K562 (cell line): Measurements from ENCODE around the gene MPPED1. TPM values are rescaled to one million over a fixed set of nuclear protein-coding genes. Genes with fewer than 3 reads are reported as not detected.

ENCODE experiments used
- ATAC-seq: fragments of 200-7000 bp; cut with Tn5 transposase; 3 replicates; pipeline ENCODE4 v1.9.1; 2020; ENCODE audit warnings: moderate library complexity
- BruUV-seq: library from RNA; stranded (reverse); fragments of 400-500 nt; replicated peaks from 2 replicates; lab custom pipeline; 2021; lab: Mats Ljungman, UMichigan
- CTCF ChIA-PET: fragments of 300-600 bp; formaldehyde crosslinking; extraction: SDS; loops from one replicate; lab custom pipeline; 2021; ENCODE audit warnings: low intra/inter-chr PET ratio; lab: Yijun Ruan, JAX
- POLR2A ChIA-PET: fragments of 300-600, 350-650 bp; sonication (Branson Sonifier 250); formaldehyde crosslinking; extraction: SDS; loops from one replicate; lab custom pipeline; 2021; ENCODE audit warnings: antibody characterized with exemption, inconsistent platforms; lab: Yijun Ruan, JAX
- DNase-seq, 4 experiments: peaks; one replicate each; pipeline versions ENCODE4 v3.0.0 to v3.0.0-alpha.2; 2011 to 2018; ENCODE audit warnings: low spot score in 3 of 4, mixed read lengths in 3 of 4; ENCODE audit errors: extremely low read depth in 1 of 4
- FAIRE-seq: peaks from 2 replicates; lab custom pipeline; 2011; peaks lifted over from hg19 to GRCh38; lab: Jason Lieb, UNC
- H2AFZ ChIP-seq: 2 replicates; pipeline ENCODE4 v1.6.0; 2011; ENCODE audit warnings: low read depth, low read length, control low read depth, inconsistent platforms
- H3K27ac ChIP-seq: fragments of 200-600 bp; 3 replicates; pipeline ENCODE4 v1.8.0; 2011; ENCODE audit warnings: low read depth, mild to moderate bottlenecking, control low read depth, inconsistent platforms, low read length, moderate library complexity, mixed read lengths; ENCODE audit errors: extremely low read depth
- H3K27me3 ChIP-seq, 2 experiments: fragments of 300-600 bp in 1 of 2; 2 replicates in 1 of 2; 3 replicates in 1 of 2; pipeline versions ENCODE4 v1.6.0 to v1.8.0; 2011; ENCODE audit warnings: inconsistent platforms in 2 of 2, low read length in 2 of 2, mild to moderate bottlenecking in 1 of 2, mixed read lengths in 1 of 2, moderate library complexity in 1 of 2; ENCODE audit not compliant: control insufficient read depth in 2 of 2, insufficient read depth in 2 of 2
- H3K36me3 ChIP-seq: fragments of 300-600 bp; 3 replicates; pipeline ENCODE4 v1.8.0; 2011; ENCODE audit warnings: mild to moderate bottlenecking, low read length, inconsistent platforms; ENCODE audit not compliant: control insufficient read depth, insufficient read depth
- H3K4me1 ChIP-seq, 2 experiments: fragments of 200-600 bp in 1 of 2; replicated peaks in 1 of 2; 2 replicates in 1 of 2; 3 replicates in 1 of 2; pipeline versions ENCODE4 v1.5.1 to v1.8.0; 2011; ENCODE audit warnings: inconsistent platforms in 2 of 2, low read length in 2 of 2, mild to moderate bottlenecking in 1 of 2, mixed read lengths in 1 of 2, moderate library complexity in 1 of 2; ENCODE audit not compliant: control insufficient read depth in 2 of 2, insufficient read depth in 2 of 2
- H3K4me2 ChIP-seq: 2 replicates; pipeline ENCODE4 v1.6.1; 2011; ENCODE audit warnings: low read length, control low read depth, inconsistent platforms, mixed read lengths; ENCODE audit not compliant: insufficient read depth
- H3K4me3 ChIP-seq: fragments of 200-600 bp; sonication (generic), shearing (Covaris generic); 2 replicates; pipeline ENCODE4 v1.5.1; 2016; ENCODE audit warnings: control low read depth, inconsistent platforms
- H3K79me2 ChIP-seq: fragments of 200-600 bp; 3 replicates; pipeline ENCODE4 v1.8.0; 2011; ENCODE audit warnings: low read length, inconsistent platforms; ENCODE audit not compliant: control insufficient read depth, insufficient read depth
- H3K9ac ChIP-seq, 2 experiments: 2 replicates each; pipeline versions ENCODE4 v1.6.0 to v1.6.1; 2011; ENCODE audit warnings: low read depth in 2 of 2, low read length in 2 of 2, control low read depth in 1 of 2, inconsistent platforms in 1 of 2, mild to moderate bottlenecking in 1 of 2, mixed read lengths in 1 of 2; ENCODE audit not compliant: insufficient read depth in 1 of 2
- H3K9me1 ChIP-seq: one replicate; pipeline ENCODE4 v1.6.0; 2011; ENCODE audit warnings: inconsistent platforms, mild to moderate bottlenecking, low read length, moderate library complexity; ENCODE audit not compliant: control insufficient read depth, insufficient read depth
- H3K9me3 ChIP-seq: replicated peaks from 2 replicates; pipeline ENCODE4 v1.5.1; 2011; ENCODE audit warnings: low read depth, low read length, inconsistent platforms; ENCODE audit not compliant: control insufficient read depth, insufficient read depth
- H4K20me1 ChIP-seq: replicated peaks from 2 replicates; pipeline ENCODE4 v1.6.1; 2011; ENCODE audit warnings: low read length, inconsistent platforms, mixed read lengths; ENCODE audit not compliant: control insufficient read depth, insufficient read depth
- BRD4 ChIP-seq: fragments of 200-600 bp; sonication (generic); IDR thresholded peaks from 2 replicates; pipeline ENCODE4 v1.6.1; 2017; ENCODE audit warnings: inconsistent platforms
- EWSR1 ChIP-seq: fragments of 450-650 bp; IDR thresholded peaks from 2 replicates; pipeline ENCODE4 v1.6.1; 2018; ENCODE audit warnings: borderline replicate concordance, mild to moderate bottlenecking, low read depth, moderate library complexity; ENCODE audit not compliant: partially characterized antibody
- FOXK1 ChIP-seq: sonication (generic); formaldehyde crosslinking; IDR thresholded peaks from 2 replicates; pipeline ENCODE4 v1.8.0; 2022; ENCODE audit warnings: missing genetic modification reagents, mild to moderate bottlenecking, borderline replicate concordance
- FUS ChIP-seq: fragments of 200-400 bp; formaldehyde crosslinking; optimal IDR thresholded peaks from 2 replicates; pipeline ENCODE3; 2017; ENCODE audit warnings: low read depth, low read length
- HDGF ChIP-seq: fragments of 450-650 bp; IDR thresholded peaks from 2 replicates; pipeline ENCODE4 v1.6.1; 2016
- JUN ChIP-seq, 2 experiments: sonication (generic) in 1 of 2; formaldehyde crosslinking in 1 of 2; IDR thresholded peaks; 2 replicates each; pipeline versions ENCODE4 v1.6.1 to v1.8.0; 2012 to 2022; ENCODE audit warnings: borderline replicate concordance in 2 of 2, mild to moderate bottlenecking in 2 of 2, improper control_type of control experiment in 1 of 2, low read depth in 1 of 2, low read length in 1 of 2, missing genetic modification reagents in 1 of 2
- KDM2B ChIP-seq: fragments of 250-450 bp; sonication (Bioruptor Pico); IDR thresholded peaks from 2 replicates; pipeline ENCODE4 v1.8.0; 2021; ENCODE audit warnings: mild to moderate bottlenecking, moderate library complexity
- KDM4B ChIP-seq, 2 experiments: fragments of 450-650 bp in 1 of 2; sonication (generic) in 1 of 2; IDR thresholded peaks; 2 replicates each; pipeline ENCODE4 v1.6.1; 2016 to 2017; ENCODE audit warnings: borderline replicate concordance in 2 of 2, antibody characterized with exemption in 1 of 2, low read depth in 1 of 2, mild to moderate bottlenecking in 1 of 2
- L3MBTL2 ChIP-seq: fragments of 450-650 bp; IDR thresholded peaks from 2 replicates; pipeline ENCODE4 v1.6.1; 2016; ENCODE audit warnings: mild to moderate bottlenecking, moderate library complexity
- RBM39 ChIP-seq: fragments of 200-400 bp; formaldehyde crosslinking; optimal IDR thresholded peaks from 2 replicates; pipeline ENCODE3; 2018; ENCODE audit warnings: low read depth, low read length
- TCF3 ChIP-seq: sonication (generic); formaldehyde crosslinking; IDR thresholded peaks from 2 replicates; pipeline ENCODE4 v1.4.0; 2020; ENCODE audit warnings: mild to moderate bottlenecking, missing genetic modification reagents
- WHSC1 ChIP-seq: IDR thresholded peaks from one replicate; pipeline ENCODE4 v1.6.1; 2012; ENCODE audit warnings: low read length, control low read depth, inconsistent platforms
- ZNF347 ChIP-seq: fragments of 450-650 bp; formaldehyde crosslinking; IDR thresholded peaks from 2 replicates; pipeline ENCODE4 v1.4.0; 2020; ENCODE audit warnings: low read depth, mild to moderate bottlenecking, moderate library complexity
- WGBS: fragments of 100-300 bp; shearing (Covaris generic); methylation state at CpG from one replicate; pipeline ENCODE4 v1.1.6; 2016; ENCODE audit warnings: low coverage, mixed read lengths; ENCODE audit not compliant: insufficient coverage; ENCODE audit errors: missing lambda C conversion rate; 5-methylcytosine and 5-hydroxymethylcytosine counted together
- in situ Hi-C: fragments of 300-500 bp; cut with MboI; formaldehyde crosslinking; loops from 4 replicates; pipeline ENCODE4 v1.15.0; 2018; ENCODE audit warnings: inconsistent platforms, mixed read lengths
- intact Hi-C: fragments of 100-400 bp; cut with micrococcal nuclease; formaldehyde crosslinking; loops from 2 replicates; pipeline ENCODE4 v1.14.2; 2022
- polyA plus RNA-seq, 8 experiments: library from polyadenylated mRNA; depleted of rRNA in 4 of 8; stranded (reverse) in 5 of 8; unstranded in 3 of 8; fragments of >200 nt; fragmentation: Nextera tagmentation in 2 of 8; fragmentation: Illumina TruSeq in 1 of 8; extraction: Ambion mirVana in 2 of 8; extraction: Trizol in 1 of 8; gene quantifications; 2 replicates each; pipeline versions ENCODE4 v1.2.1 to v1.2.3, GENCODE V29; 2011 to 2014; ENCODE audit warnings: inconsistent platforms in 1 of 8, missing spikeins in 1 of 8
- total RNA-seq, 7 experiments: library from RNA; depleted of rRNA in 6 of 7; stranded (reverse); fragments of >200 nt in 6 of 7; fragmentation: Illumina TruSeq in 2 of 7; extraction: Trizol in 2 of 7; gene quantifications; 2 replicates each; pipeline versions ENCODE4 v1.2.1 to v1.2.3, GENCODE V29; 2011 to 2021; ENCODE audit warnings: low replicate concordance in 1 of 7
- TF ChIP-seq, protein P1 (sequence below): fragments of 450-650 bp; IDR thresholded peaks from 2 replicates; pipeline ENCODE4 v1.6.1; 2017; ENCODE audit warnings: mild to moderate bottlenecking, moderate library complexity
- TF ChIP-seq, protein P2 (sequence below): fragments of 250-450 bp; sonication (Bioruptor Pico); IDR thresholded peaks from 2 replicates; pipeline ENCODE4 v1.8.0; 2022; ENCODE audit warnings: moderate library complexity, mild to moderate bottlenecking, inconsistent platforms

Gene MPPED1
- total and polyA plus RNA-seq, 9 of the 15 experiments (the other 6 are each of a cell fraction or from before 2014, with no cell fraction given): not detected

DNA sequence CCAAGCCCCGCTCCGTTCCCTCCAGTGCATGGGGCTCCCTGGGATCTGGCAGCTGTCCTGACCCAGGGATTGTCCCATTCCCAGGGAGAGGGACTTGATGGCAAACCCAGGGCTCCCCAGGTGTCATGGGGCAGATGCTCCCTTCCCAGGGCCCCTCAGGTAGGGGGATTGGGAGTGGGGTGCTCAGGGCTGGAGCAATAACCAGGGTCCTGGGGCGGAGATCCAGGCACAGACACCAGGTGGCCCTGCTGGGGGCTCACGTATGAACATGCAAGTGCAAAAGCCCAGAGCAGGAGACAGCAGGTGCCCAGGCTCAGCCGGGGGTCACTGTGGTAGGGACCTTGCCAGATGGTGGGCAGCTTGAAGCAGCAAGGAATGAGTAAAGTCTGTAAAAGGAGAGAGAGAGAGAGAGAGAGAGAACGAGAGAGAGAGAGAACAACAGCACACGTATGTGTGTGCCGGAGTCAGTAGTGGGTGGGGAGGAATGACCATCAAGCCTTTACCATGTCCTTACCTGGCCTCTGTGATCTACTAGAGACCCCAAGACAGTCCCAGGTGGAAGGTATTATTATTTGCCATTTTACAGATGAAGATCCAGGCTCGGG, 19.3 kb upstream of the MPPED1 start:
- BruUV-seq: no TSS peak
- no peak for ATAC-seq
- H3K9ac ChIP-seq: no peak overlapping the region
- H2AFZ ChIP-seq: no peak overlapping the region
- no peaks in the 10 kb centered on the region for H3K9me3 ChIP-seq
- H3K27ac ChIP-seq: no peak overlapping the region
- 8% methylated on average over 7 of the region's 9 CpGs for WGBS
- peaks cover 0 to 4% of the 10 kb centered on the region in 2 experiments; a peak in 2 of 5 replicates for H3K27me3 ChIP-seq
- no peaks in the 10 kb centered on the region for H3K9me1 ChIP-seq
- intact Hi-C loops (no loop called here), in situ Hi-C loops (loop anchor here (10.0 kb wide), 1 partner anchor 1232 kb away; no protein-coding TSS in a partner anchor)
- H4K20me1 ChIP-seq: no peaks in the 10 kb centered on the region
- no peak overlapping the region for H3K4me3 ChIP-seq
- peaks cover 0 to 5% of the 10 kb centered on the region in 2 experiments; a peak in 2 of 5 replicates for H3K4me1 ChIP-seq
- POLR2A ChIA-PET: no interaction called here
- no peaks in the 10 kb centered on the region for H3K36me3 ChIP-seq
- DNase-seq: no peak
- CTCF ChIA-PET: no interaction called here
- TF ChIP-seq, protein P1, sequence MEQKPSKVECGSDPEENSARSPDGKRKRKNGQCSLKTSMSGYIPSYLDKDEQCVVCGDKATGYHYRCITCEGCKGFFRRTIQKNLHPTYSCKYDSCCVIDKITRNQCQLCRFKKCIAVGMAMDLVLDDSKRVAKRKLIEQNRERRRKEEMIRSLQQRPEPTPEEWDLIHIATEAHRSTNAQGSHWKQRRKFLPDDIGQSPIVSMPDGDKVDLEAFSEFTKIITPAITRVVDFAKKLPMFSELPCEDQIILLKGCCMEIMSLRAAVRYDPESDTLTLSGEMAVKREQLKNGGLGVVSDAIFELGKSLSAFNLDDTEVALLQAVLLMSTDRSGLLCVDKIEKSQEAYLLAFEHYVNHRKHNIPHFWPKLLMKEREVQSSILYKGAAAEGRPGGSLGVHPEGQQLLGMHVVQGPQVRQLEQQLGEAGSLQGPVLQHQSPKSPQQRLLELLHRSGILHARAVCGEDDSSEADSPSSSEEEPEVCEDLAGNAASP: no peak
- no peak for TF ChIP-seq KDM2B (CRISPR knock-in tag)
- TF ChIP-seq RBM39: no peak
- TF ChIP-seq BRD4: no peak
- no peak for TF ChIP-seq FOXK1 (CRISPR knock-in tag)
- no peak for TF ChIP-seq HDGF
- no peak for TF ChIP-seq L3MBTL2
- TF ChIP-seq JUN (IDR thresholded peaks at IDR 0.05; ENCODE audit: borderline replicate concordance, low read depth, low read length): no peak
- no peak for TF ChIP-seq JUN (CRISPR knock-in tag; IDR thresholded peaks at IDR 0.05; ENCODE audit: borderline replicate concordance)
- TF ChIP-seq KDM4B (IDR thresholded peaks at IDR 0.05; ENCODE audit: borderline replicate concordance in 2 of 2, low read depth in 1 of 2): no peak
- TF ChIP-seq FUS: no peak
- TF ChIP-seq, protein P2, sequence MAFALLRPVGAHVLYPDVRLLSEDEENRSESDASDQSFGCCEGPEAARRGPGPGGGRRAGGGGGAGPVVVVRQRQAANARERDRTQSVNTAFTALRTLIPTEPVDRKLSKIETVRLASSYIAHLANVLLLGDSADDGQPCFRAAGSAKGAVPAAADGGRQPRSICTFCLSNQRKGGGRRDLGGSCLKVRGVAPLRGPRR (CRISPR knock-in tag): no peak
- no peak for TF ChIP-seq WHSC1
- TF ChIP-seq TCF3 (CRISPR knock-in tag): no peak
- TF ChIP-seq EWSR1: no peak
- TF ChIP-seq ZNF347 (CRISPR knock-in tag): no peak
- no peak for FAIRE-seq
- no peaks in the 10 kb centered on the region for H3K79me2 ChIP-seq
- H3K4me2 ChIP-seq: no peak overlapping the region
